BE2C (cell line): Measurements from ENCODE around the gene MYOG.

Experiments used
- DNase-seq: peaks from one replicate; pipeline ENCODE4 v3.0.0-alpha.2; 2020
- H3K27me3 ChIP-seq: fragments of 250-450 bp; sonication (Bioruptor Pico); 2 replicates; pipeline ENCODE4 v1.5.1; 2020; ENCODE audit warnings: mild to moderate bottlenecking
- H3K36me3 ChIP-seq: fragments of 250-450 bp; sonication (Bioruptor Pico); 2 replicates; pipeline ENCODE4 v1.5.1; 2020; ENCODE audit warnings: mild to moderate bottlenecking
- H3K4me1 ChIP-seq: fragments of 250-450 bp; sonication (Bioruptor Pico); 2 replicates; pipeline ENCODE4 v1.5.1; 2020
- H3K4me3 ChIP-seq: 2 replicates; pipeline ENCODE4 v1.5.1; 2011; ENCODE audit warnings: low read depth, low read length
- H3K9me3 ChIP-seq: fragments of 250-450 bp; sonication (Bioruptor Pico); 2 replicates; pipeline ENCODE4 v1.5.1; 2020
- TF ChIP-seq, protein P1 (sequence below): IDR thresholded peaks from 2 replicates; pipeline ENCODE4 v1.5.1; 2012; ENCODE audit warnings: mild to moderate bottlenecking, low read depth, low read length

MYOG gene

DNA sequence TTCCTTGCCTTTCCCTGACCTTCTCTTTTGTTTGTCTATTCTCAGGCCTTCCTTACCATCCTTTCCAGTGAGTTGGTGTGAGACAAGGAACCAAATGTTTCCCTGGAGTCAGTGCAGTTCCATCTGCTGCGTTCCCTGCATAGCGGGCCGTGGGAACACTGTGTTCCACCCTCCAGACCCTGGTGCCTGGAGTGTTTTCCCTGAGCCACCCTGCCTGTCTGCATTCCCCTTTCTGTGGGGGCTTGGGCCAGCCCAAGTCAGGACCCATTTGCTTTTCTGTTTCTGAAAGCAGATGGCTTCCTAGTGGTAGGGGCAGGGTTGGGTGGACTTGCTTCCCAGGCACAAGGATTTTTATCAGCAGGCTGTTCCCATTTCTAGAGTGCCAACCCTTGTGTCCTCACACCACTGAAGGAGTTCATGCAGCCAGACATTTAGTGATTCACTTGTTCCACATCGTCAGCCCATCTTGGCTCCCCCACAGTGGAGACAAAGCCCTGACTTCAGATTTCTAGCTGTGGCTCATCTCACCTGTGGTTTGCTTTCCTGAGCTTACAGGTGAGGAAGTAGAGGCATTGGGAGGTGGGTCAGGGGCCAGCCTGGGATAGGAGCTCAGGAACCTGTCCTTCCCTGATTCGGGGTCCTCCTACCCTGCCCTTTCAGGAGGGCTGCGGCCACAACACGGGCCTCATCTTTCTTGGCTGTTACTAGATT is 14.1 kb upstream of the MYOG start:
- Histone ChIP-seq H3K36me3 (no peaks in the 10 kb centered on the region), H3K9me3 (no peaks in the 10 kb centered on the region), H3K4me3 (no peak overlapping the region), H3K27me3 (no peaks in the 10 kb centered on the region), H3K4me1 (no peaks in the 10 kb centered on the region)
- no peak for DNase-seq
- TF ChIP-seq, protein P1, sequence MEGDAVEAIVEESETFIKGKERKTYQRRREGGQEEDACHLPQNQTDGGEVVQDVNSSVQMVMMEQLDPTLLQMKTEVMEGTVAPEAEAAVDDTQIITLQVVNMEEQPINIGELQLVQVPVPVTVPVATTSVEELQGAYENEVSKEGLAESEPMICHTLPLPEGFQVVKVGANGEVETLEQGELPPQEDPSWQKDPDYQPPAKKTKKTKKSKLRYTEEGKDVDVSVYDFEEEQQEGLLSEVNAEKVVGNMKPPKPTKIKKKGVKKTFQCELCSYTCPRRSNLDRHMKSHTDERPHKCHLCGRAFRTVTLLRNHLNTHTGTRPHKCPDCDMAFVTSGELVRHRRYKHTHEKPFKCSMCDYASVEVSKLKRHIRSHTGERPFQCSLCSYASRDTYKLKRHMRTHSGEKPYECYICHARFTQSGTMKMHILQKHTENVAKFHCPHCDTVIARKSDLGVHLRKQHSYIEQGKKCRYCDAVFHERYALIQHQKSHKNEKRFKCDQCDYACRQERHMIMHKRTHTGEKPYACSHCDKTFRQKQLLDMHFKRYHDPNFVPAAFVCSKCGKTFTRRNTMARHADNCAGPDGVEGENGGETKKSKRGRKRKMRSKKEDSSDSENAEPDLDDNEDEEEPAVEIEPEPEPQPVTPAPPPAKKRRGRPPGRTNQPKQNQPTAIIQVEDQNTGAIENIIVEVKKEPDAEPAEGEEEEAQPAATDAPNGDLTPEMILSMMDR = no peak

DNA sequence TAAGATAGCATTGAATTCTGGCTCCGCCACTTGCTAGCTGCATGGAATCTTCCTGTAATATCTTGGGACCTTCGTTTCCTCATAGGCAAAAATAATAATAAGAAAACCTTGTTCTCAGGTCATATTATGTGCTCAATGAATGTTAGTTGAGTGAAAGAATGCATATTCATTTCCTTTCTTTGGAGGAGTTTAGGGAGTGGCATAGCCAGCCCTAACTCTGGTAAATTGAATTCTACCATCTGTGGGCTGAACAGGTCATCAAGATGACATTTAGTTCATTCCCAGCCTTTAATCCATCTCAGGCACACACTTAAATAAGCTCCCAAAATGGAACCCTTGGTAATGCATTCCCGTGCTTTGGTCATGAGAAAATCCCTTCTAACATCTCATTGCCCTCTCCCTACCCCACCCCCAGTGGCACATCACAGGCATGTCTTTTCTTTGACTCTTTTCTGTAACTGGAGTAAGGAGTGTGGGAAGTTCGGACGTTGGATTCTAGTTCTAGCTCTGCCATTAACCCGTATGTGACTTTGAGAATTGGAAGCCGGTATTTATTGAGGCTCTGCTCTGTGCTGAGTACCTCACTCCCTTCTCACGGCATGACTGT is 13.2 kb upstream of the MYOG start:
- Histone ChIP-seq H3K9me3 (no peaks in the 10 kb centered on the region), H3K4me3 (no peak overlapping the region), H3K4me1 (no peaks in the 10 kb centered on the region), H3K27me3 (no peaks in the 10 kb centered on the region), H3K36me3 (no peaks in the 10 kb centered on the region)
- no peak for DNase-seq
- TF ChIP-seq, protein P1 = no peak

DNA sequence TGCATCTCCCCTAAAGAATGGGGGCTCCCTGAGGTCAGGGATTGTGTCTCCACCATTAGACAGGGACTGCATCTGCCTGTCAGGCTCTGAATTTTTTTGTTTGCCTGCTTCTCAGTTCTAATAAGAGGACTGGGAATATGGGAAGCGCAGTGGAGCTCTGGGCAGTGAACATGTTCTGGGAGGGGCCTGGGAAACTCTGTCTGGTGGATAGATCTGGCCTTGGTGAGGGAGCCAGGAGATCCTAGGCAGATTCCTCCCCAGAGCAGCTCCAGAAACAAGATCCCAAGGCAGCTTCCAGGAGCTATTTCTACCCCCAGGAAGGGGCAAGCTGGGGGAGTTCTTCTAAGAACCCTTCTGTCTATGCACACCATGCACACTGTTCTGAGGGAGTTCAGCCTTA is 12.6 kb upstream of the MYOG start:
- Histone ChIP-seq H3K4me1 (no peaks in the 10 kb centered on the region), H3K4me3 (no peak overlapping the region), H3K36me3 (no peaks in the 10 kb centered on the region), H3K27me3 (no peaks in the 10 kb centered on the region), H3K9me3 (no peaks in the 10 kb centered on the region)
- no peak for DNase-seq
- TF ChIP-seq, protein P1 = no peak

DNA sequence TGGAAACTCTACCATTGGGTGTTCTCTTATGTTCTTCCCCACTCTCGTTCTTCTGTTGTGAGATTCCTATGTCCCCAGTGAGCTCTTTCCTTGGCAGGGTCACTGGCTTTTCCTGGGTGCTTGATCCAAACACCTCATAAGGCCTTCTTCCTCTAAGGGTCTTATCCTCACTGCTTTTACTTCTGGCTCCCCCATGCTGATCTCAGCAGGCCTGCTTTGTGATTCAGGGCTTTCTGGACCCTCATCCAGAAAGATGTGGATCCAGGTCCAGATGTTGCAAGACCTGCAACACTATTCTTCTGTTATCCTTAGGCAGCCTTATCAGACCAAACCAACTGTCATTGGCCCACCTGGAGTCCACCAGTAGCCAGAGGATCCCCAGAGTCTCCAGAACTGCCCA is 11.2 kb upstream of the MYOG start:
- TF ChIP-seq, protein P1 = no peak
- no peaks in the 10 kb centered on the region for H3K27me3 ChIP-seq
- H3K4me3 ChIP-seq = no peak overlapping the region
- no peaks in the 10 kb centered on the region for H3K36me3 ChIP-seq
- H3K9me3 ChIP-seq = no peaks in the 10 kb centered on the region
- H3K4me1 ChIP-seq = no peaks in the 10 kb centered on the region
- no peak for DNase-seq

DNA sequence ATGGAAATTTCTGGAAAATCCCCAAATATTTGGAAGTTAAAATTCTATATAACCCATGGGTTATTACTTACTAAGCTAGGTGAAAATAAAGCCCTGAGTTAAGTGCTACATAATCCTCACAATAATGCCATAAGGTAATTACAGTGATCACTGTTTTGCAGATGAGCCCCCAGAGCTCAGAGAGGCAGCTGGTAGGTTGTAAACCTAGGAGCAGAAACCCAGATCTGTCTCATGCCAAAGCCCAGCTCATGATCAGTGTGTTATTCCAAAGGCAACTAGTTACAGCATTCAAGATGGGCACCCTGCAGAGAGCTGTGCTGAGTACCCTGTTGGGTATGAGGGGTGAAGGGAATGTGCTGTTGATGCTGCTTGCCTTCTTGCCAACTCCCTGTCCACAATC is 10.8 kb upstream of the MYOG start:
- Histone ChIP-seq H3K36me3 (no peaks in the 10 kb centered on the region), H3K4me3 (no peak overlapping the region), H3K27me3 (no peaks in the 10 kb centered on the region), H3K9me3 (no peaks in the 10 kb centered on the region), H3K4me1 (no peaks in the 10 kb centered on the region)
- TF ChIP-seq, protein P1 = no peak
- DNase-seq = no peak

DNA sequence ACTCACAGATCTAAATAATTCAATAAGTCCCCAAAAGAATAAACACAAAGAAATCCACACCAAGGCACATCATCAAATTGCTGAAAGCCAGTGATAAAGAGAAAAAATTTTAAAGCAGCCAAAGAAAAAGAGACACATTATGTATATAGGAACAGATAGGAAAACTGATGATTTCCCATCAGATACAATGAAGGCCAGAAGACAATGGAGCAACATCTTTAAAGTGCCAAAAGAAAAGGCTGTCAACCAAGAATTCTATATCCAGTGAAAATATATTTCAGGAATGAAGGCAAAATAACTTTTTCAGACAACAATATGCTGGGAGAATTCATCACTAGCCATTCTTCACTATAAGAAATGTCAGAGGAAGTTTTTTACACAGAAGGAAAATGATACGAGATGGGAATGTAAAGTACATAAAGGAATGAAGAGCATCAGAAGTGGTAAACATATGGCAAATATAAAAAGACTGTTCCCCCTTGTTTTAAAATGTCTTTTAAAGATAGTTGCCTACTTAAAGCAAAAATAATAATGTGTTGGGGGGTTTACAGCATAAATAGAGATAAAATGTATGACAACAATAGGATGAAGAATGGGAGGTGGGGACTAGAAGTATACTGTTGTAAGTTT is 9.4 kb upstream of the MYOG start:
- Histone ChIP-seq H3K4me3 (no peak overlapping the region), H3K4me1 (no peaks in the 10 kb centered on the region), H3K27me3 (no peaks in the 10 kb centered on the region), H3K9me3 (no peaks in the 10 kb centered on the region), H3K36me3 (no peaks in the 10 kb centered on the region)
- TF ChIP-seq, protein P1 = no peak
- DNase-seq = no peak
